Peyer's patch (tissue), 4 donors: Measurements from ENCODE around the gene CAMP. TPM values are rescaled to one million over a fixed set of nuclear protein-coding genes. Genes with fewer than 3 reads are reported as not detected.

Source experiments
- DNase-seq, 3 donors: peaks; one replicate each; pipeline ENCODE4 v3.0.0-alpha.2; 2017 to 2019
- H3K27ac ChIP-seq, 4 donors: fragments of 200-600 bp; sonication (generic); one replicate each; pipeline ENCODE4 v1.5.1; 2016 to 2019
- H3K27me3 ChIP-seq, 2 donors: fragments of 200-600 bp; sonication (generic); one replicate each; pipeline ENCODE4 v1.5.1; 2019
- H3K36me3 ChIP-seq, 3 donors: fragments of 200-600 bp; sonication (generic); one replicate each; pipeline ENCODE4 v1.5.1; 2016 to 2019
- H3K4me1 ChIP-seq, 4 donors: fragments of 200-600 bp; sonication (generic); one replicate each; pipeline ENCODE4 v1.5.1; 2016 to 2019
- H3K4me3 ChIP-seq, 4 donors: fragments of 200-600 bp; sonication (generic); 1 replicate in 3 of 4; 2 replicates in 1 of 4; pipeline ENCODE4 v1.5.1; 2016 to 2019; ENCODE audit warnings: mild to moderate bottlenecking in 1 of 4
- H3K9me3 ChIP-seq, 4 donors: fragments of 200-600 bp; sonication (generic); one replicate each; pipeline ENCODE4 v1.5.1; 2016 to 2019; ENCODE audit warnings: mild to moderate bottlenecking in 1 of 4
- CTCF ChIP-seq, 6 experiments: fragments of 450-650 bp in 4 of 6; fragments of 200-600 bp in 2 of 6; sonication (generic) in 1 of 6; IDR thresholded peaks; one replicate each; pipeline ENCODE4 v1.5.1; 2017 to 2019; ENCODE audit warnings: antibody characterized with exemption in 6 of 6, mild to moderate bottlenecking in 3 of 6, moderate library complexity in 1 of 6
- POLR2A ChIP-seq, 2 donors: fragments of 450-650 bp; IDR thresholded peaks; one replicate each; pipeline ENCODE4 v1.5.1; 2017; ENCODE audit warnings: antibody characterized with exemption in 2 of 2, mild to moderate bottlenecking in 2 of 2, moderate library complexity in 2 of 2
- total RNA-seq, 4 donors: library from RNA; depleted of rRNA; stranded (reverse); fragments of >200 nt; gene quantifications; one replicate each; pipeline ENCODE4 v1.1.0, GENCODE V29; 2016

The CAMP gene
- total RNA-seq, 4 donors from 2014 or later: not detected

GRCh38 chr3:48238531-48239085, 15.3 kb downstream of the CAMP start:
- DNase-seq: peak in 2 of 3 donors; percentile 10 to 18
- Histone ChIP-seq H3K4me1 (peaks cover 0 to 7% (median 3%) of the 10 kb centered on the region in 4 donors), H3K36me3 (no peaks in the 10 kb centered on the region), H3K4me3 (no peak overlapping the region), H3K9me3 (no peaks in the 10 kb centered on the region), H3K27ac (no peak overlapping the region), H3K27me3 (no peaks in the 10 kb centered on the region)
- no peak for TF ChIP-seq CTCF (IDR thresholded peaks at IDR 0.05)
- TF ChIP-seq POLR2A (IDR thresholded peaks at IDR 0.05): no peak

- Histone ChIP-seq H3K27ac (peak overlapping the region; percentile 81 to 89 (median 87)), H3K9me3 (no peaks in the 10 kb centered on the region), H3K4me3 (peak overlapping the region; percentile 62 to 83 (median 74)), H3K27me3 (no peaks in the 10 kb centered on the region), H3K36me3 (no peaks in the 10 kb centered on the region), H3K4me1 (peaks cover 0 to 7% (median 3%) of the 10 kb centered on the region in 4 donors)
- DNase-seq: peak in 1 of 3 donors; percentile 4
- TF ChIP-seq POLR2A (IDR thresholded peaks at IDR 0.05): no peak
- no peak for TF ChIP-seq CTCF (IDR thresholded peaks at IDR 0.05)
Measured at GRCh38 chr3:48240000-48240963, 17.0 kb downstream of the CAMP start.

- Histone ChIP-seq H3K27me3 (no peaks in the 10 kb centered on the region), H3K9me3 (no peaks in the 10 kb centered on the region), H3K36me3 (no peaks in the 10 kb centered on the region), H3K4me3 (peak overlapping the region; percentile 62 to 83 (median 74)), H3K4me1 (peaks cover 0 to 7% (median 3%) of the 10 kb centered on the region in 4 donors), H3K27ac (peak overlapping the region; percentile 81 to 89 (median 87))
- peak in 1 of 3 donors; percentile 37 for DNase-seq
- TF ChIP-seq CTCF (IDR thresholded peaks at IDR 0.05) (no peak), POLR2A (IDR thresholded peaks at IDR 0.05) (no peak)
Measured at GRCh38 chr3:48241796-48242455, 18.6 kb downstream of the CAMP start.

GRCh38 chr3:48243886-48244285, 20.6 kb downstream of the CAMP start:
- no peak overlapping the region for H3K27ac ChIP-seq
- TF ChIP-seq POLR2A (IDR thresholded peaks at IDR 0.05): no peak
- TF ChIP-seq CTCF (IDR thresholded peaks at IDR 0.05): no peak

GRCh38 chr3:48244461-48244860, 21.2 kb downstream of the CAMP start:
- H3K27ac ChIP-seq: no peak overlapping the region
- no peak for TF ChIP-seq CTCF (IDR thresholded peaks at IDR 0.05)
- TF ChIP-seq POLR2A (IDR thresholded peaks at IDR 0.05): no peak
- H3K4me3 ChIP-seq: no peak overlapping the region
- H3K9me3 ChIP-seq: no peaks in the 10 kb centered on the region
- H3K4me1 ChIP-seq: peaks cover 0 to 7% (median 3%) of the 10 kb centered on the region in 4 donors
- no peaks in the 10 kb centered on the region for H3K27me3 ChIP-seq
- H3K36me3 ChIP-seq: no peaks in the 10 kb centered on the region
- DNase-seq: no peak

More at GRCh38 chr3:48243886-48244285, 20.6 kb downstream of the CAMP start:
- Histone ChIP-seq H3K9me3 (no peaks in the 10 kb centered on the region), H3K4me3 (no peak overlapping the region), H3K4me1 (peaks cover 0 to 7% (median 3%) of the 10 kb centered on the region in 4 donors), H3K36me3 (no peaks in the 10 kb centered on the region), H3K27me3 (no peaks in the 10 kb centered on the region)
- peak in 1 of 3 donors; percentile 38 for DNase-seq
